22Rv1 (cell line): ENCODE measurements around the gene LRRC56.

ENCODE experiments used
- H3K27ac ChIP-seq: fragments of 450-650 bp; 2 replicates; pipeline ENCODE4 v1.5.1; 2017
- CTCF ChIP-seq: fragments of 450-650 bp; IDR thresholded peaks from 2 replicates; pipeline ENCODE4 v1.5.1; 2017; ENCODE audit warnings: mild to moderate bottlenecking
- ZFX ChIP-seq: fragments of 450-650 bp; IDR thresholded peaks from 2 replicates; pipeline ENCODE4 v1.6.1; 2017; ENCODE audit warnings: antibody characterized with exemption, borderline replicate concordance

LRRC56 gene

GRCh38 chr11:529728-530411, 7.5 kb upstream of the LRRC56 start:
- TF ChIP-seq CTCF (no peak), ZFX (no peak)
- no peak overlapping the region for H3K27ac ChIP-seq

- TF ChIP-seq ZFX (no peak), CTCF (no peak)
- H3K27ac ChIP-seq = peak overlapping the region; percentile 99
Observed at GRCh38 chr11:530960-531831, 6.1 kb upstream of the LRRC56 start.

GRCh38 chr11:531919-532526, 5.3 kb upstream of the LRRC56 start:
- TF ChIP-seq CTCF (no peak), ZFX (no peak)
- peak overlapping the region; percentile 99 for H3K27ac ChIP-seq

- H3K27ac ChIP-seq = peak overlapping the region; percentile 99
- TF ChIP-seq ZFX (no peak), CTCF (no peak)
Observed at GRCh38 chr11:532527-532985, 4.8 kb upstream of the LRRC56 start.

- TF ChIP-seq CTCF = no peak
- H3K27ac ChIP-seq = peak overlapping the region; percentile 99
Observed at GRCh38 chr11:532986-533585, 4.2 kb upstream of the LRRC56 start.

- H3K27ac ChIP-seq = peak overlapping the region; percentile 99
- TF ChIP-seq ZFX (no peak), CTCF (no peak)
Observed at GRCh38 chr11:533586-534395, 3.5 kb upstream of the LRRC56 start.
